ENCODE data around the gene DYNC1H1. TPM values are rescaled to one million over a fixed set of nuclear protein-coding genes. Genes with fewer than 3 reads are reported as not detected.

Gene DYNC1H1
- total and polyA plus RNA-seq, 2 of the 13 experiments (the other 11 are each of a cell fraction or from before 2014, with no cell fraction given) = 74.4 to 239 TPM

- ChIA-PET CTCF (ENCODE audit: low intra/inter-chr PET ratio, low total read pairs) (no interaction called here), POLR2A (no interaction called here)
- intact Hi-C loops (cut with micrococcal nuclease; ENCODE audit: unreplicated experiment) = no loop called here
- H3K9me3 ChIP-seq (ENCODE audit: low read length) = no peaks in the 10 kb centered on the region
- peaks cover 37 to 83% of the 10 kb centered on the region in 2 experiments for H3K36me3 ChIP-seq (replicated peaks in 1 of 2; ENCODE audit: control insufficient read depth in 1 of 2, insufficient read depth in 2 of 2, low read length in 2 of 2)
- in situ Hi-C loops (cut with HindIII; ENCODE audit: extremely low pct_ligation_motif_present, low pct_unique_long_range_greater_than_20kb) = no loop called here
- 97% methylated on average over 12 of the region's 12 CpGs for WGBS (ENCODE audit: low lambda C conversion rate)
- H3K27ac ChIP-seq (ENCODE audit: extremely low read length, insufficient read depth, low read length) = no peak overlapping the region
- H3K79me2 ChIP-seq (ENCODE audit: insufficient read depth, low read length) = no peaks in the 10 kb centered on the region
- FAIRE-seq = no peak
- no peak overlapping the region for H3K4me3 ChIP-seq (replicated peaks in 1 of 3; ENCODE audit: insufficient read depth in 1 of 3, low read depth in 2 of 3, low read length in 3 of 3)
- TF ChIP-seq, protein P1, sequence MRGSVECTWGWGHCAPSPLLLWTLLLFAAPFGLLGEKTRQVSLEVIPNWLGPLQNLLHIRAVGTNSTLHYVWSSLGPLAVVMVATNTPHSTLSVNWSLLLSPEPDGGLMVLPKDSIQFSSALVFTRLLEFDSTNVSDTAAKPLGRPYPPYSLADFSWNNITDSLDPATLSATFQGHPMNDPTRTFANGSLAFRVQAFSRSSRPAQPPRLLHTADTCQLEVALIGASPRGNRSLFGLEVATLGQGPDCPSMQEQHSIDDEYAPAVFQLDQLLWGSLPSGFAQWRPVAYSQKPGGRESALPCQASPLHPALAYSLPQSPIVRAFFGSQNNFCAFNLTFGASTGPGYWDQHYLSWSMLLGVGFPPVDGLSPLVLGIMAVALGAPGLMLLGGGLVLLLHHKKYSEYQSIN (CRISPR knock-in tag; IDR thresholded peaks at IDR 0.05; ENCODE audit: borderline replicate concordance) = no peak
- TF ChIP-seq CHD4 (IDR thresholded peaks at IDR 0.05; ENCODE audit: borderline replicate concordance, low read length) (no peak), ESRRA (CRISPR knock-in tag; IDR thresholded peaks at IDR 0.05; ENCODE audit: low read depth) (no peak), MAFK (conservative IDR thresholded peaks at IDR 0.05 in 1 of 2, IDR thresholded peaks at IDR 0.05 in 1 of 2; ENCODE audit: low read length in 2 of 2) (no peak), ZFP82 (CRISPR knock-in tag; IDR thresholded peaks at IDR 0.05; ENCODE audit: borderline replicate concordance) (no peak), ARID3A (IDR thresholded peaks at IDR 0.05; ENCODE audit: low read depth, low read length) (no peak), FOSL1 (CRISPR knock-in tag; IDR thresholded peaks at IDR 0.05; ENCODE audit: borderline replicate concordance) (no peak), ZBTB37 (CRISPR knock-in tag; IDR thresholded peaks at IDR 0.05) (no peak)
- ATAC-seq = no peak
- H3K9ac ChIP-seq (ENCODE audit: insufficient read depth, low read depth, low read length) = no peak overlapping the region
- H4K20me1 ChIP-seq (ENCODE audit: insufficient read depth, low read length) = no peaks in the 10 kb centered on the region
- no peaks in the 10 kb centered on the region; a peak in 1 of 5 replicates for H3K27me3 ChIP-seq (ENCODE audit: control insufficient read depth in 1 of 2, insufficient read depth in 2 of 2, low read length in 2 of 2)
- no TSS peak for BruUV-seq (replicated peaks)
- DNase-seq (ENCODE audit: low spot score) = no peak
- no peak overlapping the region for H2AFZ ChIP-seq (ENCODE audit: low read length)
- no peaks in the 10 kb centered on the region for H3K4me1 ChIP-seq (ENCODE audit: insufficient read depth, low read length)
- H3K4me2 ChIP-seq (ENCODE audit: low read depth, low read length) = no peak overlapping the region
Measured at GRCh38 chr14:102000902-102001301, 36.5 kb downstream of the DYNC1H1 start.
